OCI-LY3 (cell line): ENCODE data around the gene MTTP.

Experiments used
- H2AFZ ChIP-seq: fragments of 200-600, 300-600 bp; shearing (Covaris generic); 2 replicates; pipeline ENCODE4 v1.6.0; 2014; ENCODE audit warnings: antibody characterized with exemption, low read depth, low read length
- H3K27ac ChIP-seq: fragments of 200-600, 300-600 bp; sonication (generic); 2 replicates; pipeline ENCODE4 v1.5.1; 2014; ENCODE audit warnings: mild to moderate bottlenecking, low read length, moderate library complexity, mixed read lengths
- H3K27me3 ChIP-seq: fragments of 200-600, 300-600 bp; sonication (generic); 2 replicates; pipeline ENCODE4 v1.6.1; 2014; ENCODE audit warnings: low read depth, low read length, mixed read lengths
- H3K36me3 ChIP-seq: fragments of 200-600, 300-600 bp; sonication (generic); replicated peaks from 2 replicates; pipeline ENCODE3; 2014; ENCODE audit warnings: low read depth, low read length, mixed read lengths
- H3K4me1 ChIP-seq: fragments of 300-600, 200-600 bp; sonication (generic); 2 replicates; pipeline ENCODE4 v1.6.1; 2014; ENCODE audit warnings: low read length, mixed read lengths
- H3K4me2 ChIP-seq: fragments of 200-600, 300-600 bp; sonication (generic); 2 replicates; pipeline ENCODE4 v1.6.1; 2014; ENCODE audit warnings: low read length, mixed read lengths
- H3K4me3 ChIP-seq: fragments of 300-600, 200-600 bp; sonication (generic); 2 replicates; pipeline ENCODE4 v1.5.1; 2014; ENCODE audit warnings: antibody characterized with exemption, mild to moderate bottlenecking, low read length, moderate library complexity
- H3K79me2 ChIP-seq: fragments of 300-600, 200-600 bp; shearing (Covaris generic); 2 replicates; pipeline ENCODE4 v1.6.1; 2014; ENCODE audit warnings: mild to moderate bottlenecking, low read length, mixed read lengths
- H3K9ac ChIP-seq: fragments of 300-600, 200-600 bp; shearing (Covaris generic); 2 replicates; pipeline ENCODE4 v1.6.0; 2014; ENCODE audit warnings: mild to moderate bottlenecking, low read length, moderate library complexity
- H3K9me3 ChIP-seq: fragments of 200-600, 300-600 bp; shearing (Covaris generic); 2 replicates; pipeline ENCODE4 v1.6.1; 2014; ENCODE audit warnings: low read length, mixed read lengths; ENCODE audit not compliant: insufficient read depth
- H4K20me1 ChIP-seq: fragments of 200-600, 300-600 bp; sonication (generic); 2 replicates; pipeline ENCODE4 v1.6.1; 2016; ENCODE audit warnings: low read length, mixed read lengths; ENCODE audit not compliant: insufficient read depth
- CTCF ChIP-seq: fragments of 200-600, 300-600 bp; sonication (generic); IDR thresholded peaks from 2 replicates; pipeline ENCODE4 v1.5.1; 2014; ENCODE audit warnings: antibody characterized with exemption, low read length, low read depth
- EZH2phosphoT487 ChIP-seq: fragments of 200-600 bp; shearing (Covaris generic); IDR thresholded peaks from 2 replicates; pipeline ENCODE4 v1.6.1; 2018; ENCODE audit warnings: antibody characterized with exemption, mixed run types, low read depth

The MTTP gene

GRCh38 chr4:99624141-99624719 is 49.6 kb downstream of the MTTP start:
- Histone ChIP-seq H3K27ac (no peak overlapping the region), H3K4me2 (no peak overlapping the region), H3K4me1 (no peaks in the 10 kb centered on the region), H3K9me3 (no peaks in the 10 kb centered on the region), H3K79me2 (no peaks in the 10 kb centered on the region), H3K9ac (no peak overlapping the region), H3K27me3 (no peaks in the 10 kb centered on the region), H2AFZ (no peak overlapping the region), H3K4me3 (no peak overlapping the region), H3K36me3 (no peaks in the 10 kb centered on the region), H4K20me1 (no peaks in the 10 kb centered on the region)
- no peak for TF ChIP-seq EZH2phosphoT487
- TF ChIP-seq CTCF: no peak

GRCh38 chr4:99625369-99625768 is 50.7 kb downstream of the MTTP start:
- TF ChIP-seq EZH2phosphoT487: no peak
- TF ChIP-seq CTCF: no peak

GRCh38 chr4:99628040-99628439 is 53.4 kb downstream of the MTTP start:
- Histone ChIP-seq H3K9me3 (no peaks in the 10 kb centered on the region), H3K27ac (no peak overlapping the region), H3K4me2 (no peak overlapping the region), H4K20me1 (no peaks in the 10 kb centered on the region), H3K79me2 (no peaks in the 10 kb centered on the region), H3K4me1 (no peaks in the 10 kb centered on the region), H2AFZ (no peak overlapping the region), H3K27me3 (no peaks in the 10 kb centered on the region), H3K36me3 (no peaks in the 10 kb centered on the region), H3K9ac (no peak overlapping the region), H3K4me3 (no peak overlapping the region)
- TF ChIP-seq CTCF (no peak), EZH2phosphoT487 (no peak)

More at GRCh38 chr4:99625369-99625768, 50.7 kb downstream of the MTTP start:
- H3K9me3 ChIP-seq: no peaks in the 10 kb centered on the region
- no peaks in the 10 kb centered on the region for H3K79me2 ChIP-seq
- no peak overlapping the region for H3K4me2 ChIP-seq
- no peaks in the 10 kb centered on the region for H4K20me1 ChIP-seq
- H3K9ac ChIP-seq: no peak overlapping the region
- no peak overlapping the region for H3K27ac ChIP-seq
- H2AFZ ChIP-seq: no peak overlapping the region
- no peaks in the 10 kb centered on the region for H3K4me1 ChIP-seq
- no peak overlapping the region for H3K4me3 ChIP-seq
- H3K36me3 ChIP-seq: no peaks in the 10 kb centered on the region
- H3K27me3 ChIP-seq: no peaks in the 10 kb centered on the region

- H3K4me2 ChIP-seq: no peak overlapping the region
- H3K4me3 ChIP-seq: no peak overlapping the region
- TF ChIP-seq CTCF (no peak), EZH2phosphoT487 (no peak)
Measured at GRCh38 chr4:99629962-99630554, 55.4 kb downstream of the MTTP start.

More at GRCh38 chr4:99629962-99630554, 55.4 kb downstream of the MTTP start:
- Histone ChIP-seq H3K9ac (no peak overlapping the region), H3K27ac (no peak overlapping the region), H2AFZ (no peak overlapping the region), H3K36me3 (no peaks in the 10 kb centered on the region), H4K20me1 (no peaks in the 10 kb centered on the region), H3K27me3 (no peaks in the 10 kb centered on the region), H3K9me3 (no peaks in the 10 kb centered on the region), H3K79me2 (no peaks in the 10 kb centered on the region), H3K4me1 (no peaks in the 10 kb centered on the region)
